Measurements from ENCODE around the gene PRPH. TPM values are rescaled to one million over a fixed set of nuclear protein-coding genes. Genes with fewer than 3 reads are reported as not detected.

Gene PRPH
- total and polyA plus RNA-seq, 2 donors from 2014 or later, result 0.71 to 2.7 TPM

DNA sequence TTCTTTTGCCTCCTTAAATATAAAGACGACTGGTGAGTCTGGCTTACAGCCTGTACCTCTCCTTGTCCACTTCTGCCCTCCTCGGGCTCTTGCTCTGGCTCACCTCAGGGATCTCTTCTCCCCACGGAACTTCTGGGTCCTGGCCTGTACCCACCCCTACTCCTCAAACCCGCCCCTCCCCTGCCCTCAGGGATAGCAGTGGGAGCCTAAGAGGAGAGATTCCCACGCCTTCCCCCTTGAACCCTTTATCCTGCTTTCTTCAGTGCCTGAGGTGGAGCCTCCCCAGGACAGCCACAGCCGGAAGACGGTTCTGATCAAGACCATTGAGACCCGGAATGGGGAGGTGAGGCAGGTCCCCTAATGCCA, 2.7 kb downstream of the PRPH start:
- peaks cover 0 to 15% (median 0%) of the 10 kb centered on the region in 3 donors for H3K4me1 ChIP-seq (ENCODE audit: control insufficient read depth in 2 of 3, insufficient read depth in 2 of 3, low read depth in 1 of 3, low read length in 3 of 3)
- intact Hi-C loops (cut with DNase I), result no loop called here
- FAIRE-seq (no peak), DNase-seq (no peak)
- TF ChIP-seq, protein P1, sequence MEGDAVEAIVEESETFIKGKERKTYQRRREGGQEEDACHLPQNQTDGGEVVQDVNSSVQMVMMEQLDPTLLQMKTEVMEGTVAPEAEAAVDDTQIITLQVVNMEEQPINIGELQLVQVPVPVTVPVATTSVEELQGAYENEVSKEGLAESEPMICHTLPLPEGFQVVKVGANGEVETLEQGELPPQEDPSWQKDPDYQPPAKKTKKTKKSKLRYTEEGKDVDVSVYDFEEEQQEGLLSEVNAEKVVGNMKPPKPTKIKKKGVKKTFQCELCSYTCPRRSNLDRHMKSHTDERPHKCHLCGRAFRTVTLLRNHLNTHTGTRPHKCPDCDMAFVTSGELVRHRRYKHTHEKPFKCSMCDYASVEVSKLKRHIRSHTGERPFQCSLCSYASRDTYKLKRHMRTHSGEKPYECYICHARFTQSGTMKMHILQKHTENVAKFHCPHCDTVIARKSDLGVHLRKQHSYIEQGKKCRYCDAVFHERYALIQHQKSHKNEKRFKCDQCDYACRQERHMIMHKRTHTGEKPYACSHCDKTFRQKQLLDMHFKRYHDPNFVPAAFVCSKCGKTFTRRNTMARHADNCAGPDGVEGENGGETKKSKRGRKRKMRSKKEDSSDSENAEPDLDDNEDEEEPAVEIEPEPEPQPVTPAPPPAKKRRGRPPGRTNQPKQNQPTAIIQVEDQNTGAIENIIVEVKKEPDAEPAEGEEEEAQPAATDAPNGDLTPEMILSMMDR (IDR thresholded peaks at IDR 0.05; ENCODE audit: borderline replicate concordance, extremely low read depth, insufficient read depth), result no peak
- peaks cover 30% of the 10 kb centered on the region for H3K27me3 ChIP-seq (ENCODE audit: control insufficient read depth, insufficient read depth, low read length)
- H3K9me3 ChIP-seq (ENCODE audit: control insufficient read depth in 2 of 3, insufficient read depth in 1 of 3, low read length in 3 of 3), result no peaks in the 10 kb centered on the region
- H3K9ac ChIP-seq (ENCODE audit: low read length in 3 of 3), result no peak overlapping the region
- H3K36me3 ChIP-seq (ENCODE audit: control insufficient read depth in 2 of 3, insufficient read depth in 3 of 3, low read length in 3 of 3), result no peaks in the 10 kb centered on the region
- H3K27ac ChIP-seq (ENCODE audit: low read depth in 2 of 2, low read length in 2 of 2), result no peak overlapping the region
- H3K4me3 ChIP-seq (ENCODE audit: low read length in 3 of 3), result no peak overlapping the region

DNA sequence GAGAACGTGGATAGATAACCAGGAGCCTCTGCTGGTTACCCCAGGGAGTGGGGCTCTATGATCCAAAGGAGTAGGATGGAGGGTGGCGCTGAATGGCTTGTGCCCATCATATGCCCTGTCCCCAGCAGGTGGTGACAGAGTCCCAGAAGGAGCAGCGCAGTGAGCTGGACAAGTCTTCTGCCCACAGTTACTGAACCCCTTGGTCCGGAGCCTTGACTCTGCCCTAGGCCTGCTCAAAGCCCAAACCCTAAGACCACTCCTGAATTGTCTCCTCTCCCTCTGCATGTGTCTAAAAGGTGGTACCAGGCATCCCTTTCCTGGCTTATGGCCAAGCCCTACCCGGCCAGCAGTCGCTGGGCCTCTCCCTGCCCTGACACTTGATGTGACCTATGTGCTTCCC, 3.2 kb downstream of the PRPH start:
- H3K27me3 ChIP-seq (ENCODE audit: control insufficient read depth, insufficient read depth, low read length), result peaks cover 33% of the 10 kb centered on the region
- TF ChIP-seq, protein P1 (IDR thresholded peaks at IDR 0.05; ENCODE audit: borderline replicate concordance, extremely low read depth, insufficient read depth), result no peak
- intact Hi-C loops (cut with DNase I), result no loop called here

DNA sequence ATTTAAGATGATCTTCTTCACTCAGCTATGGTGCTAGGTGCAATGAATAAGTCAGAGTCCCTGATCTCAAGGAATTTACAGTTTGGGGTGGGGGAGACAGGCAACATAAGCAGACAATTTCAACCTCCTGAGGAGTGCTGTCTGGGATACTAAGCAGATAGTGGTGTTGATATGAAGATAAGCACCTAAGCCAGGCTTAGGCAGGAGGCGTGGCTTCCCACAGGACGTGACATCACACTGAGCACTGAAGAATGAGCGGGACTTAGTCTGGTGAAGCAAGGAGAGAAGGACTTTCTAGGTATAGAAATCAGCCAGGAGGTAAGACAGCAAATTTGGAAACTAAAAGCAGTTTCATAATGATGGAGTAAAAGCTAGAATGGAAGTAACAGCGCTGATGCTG, 6.8 kb downstream of the PRPH start:
- no peak overlapping the region for H3K27ac ChIP-seq (ENCODE audit: low read depth in 2 of 2, low read length in 2 of 2)
- H3K4me1 ChIP-seq (ENCODE audit: control insufficient read depth in 2 of 3, insufficient read depth in 2 of 3, low read depth in 1 of 3, low read length in 3 of 3), result peaks cover 0 to 6% (median 0%) of the 10 kb centered on the region in 3 donors
- TF ChIP-seq, protein P1 (IDR thresholded peaks at IDR 0.05; ENCODE audit: borderline replicate concordance, extremely low read depth, insufficient read depth), result no peak
- DNase-seq (no peak), FAIRE-seq (no peak)
- no peak overlapping the region for H3K9ac ChIP-seq (ENCODE audit: low read length in 3 of 3)
- no peaks in the 10 kb centered on the region for H3K9me3 ChIP-seq (ENCODE audit: control insufficient read depth in 2 of 3, insufficient read depth in 1 of 3, low read length in 3 of 3)
- intact Hi-C loops (cut with DNase I), result no loop called here
- H3K4me3 ChIP-seq (ENCODE audit: low read length in 3 of 3), result no peak overlapping the region
- H3K36me3 ChIP-seq (ENCODE audit: control insufficient read depth in 2 of 3, insufficient read depth in 3 of 3, low read length in 3 of 3), result no peaks in the 10 kb centered on the region
- peaks cover 19% of the 10 kb centered on the region for H3K27me3 ChIP-seq (ENCODE audit: control insufficient read depth, insufficient read depth, low read length)

More for the DNA sequence above, 3.2 kb downstream of the PRPH start:
- FAIRE-seq (no peak), DNase-seq (no peak)
- no peak overlapping the region for H3K27ac ChIP-seq (ENCODE audit: low read depth in 2 of 2, low read length in 2 of 2)
- no peak overlapping the region for H3K9ac ChIP-seq (ENCODE audit: low read length in 3 of 3)
- H3K36me3 ChIP-seq (ENCODE audit: control insufficient read depth in 2 of 3, insufficient read depth in 3 of 3, low read length in 3 of 3), result no peaks in the 10 kb centered on the region
- H3K9me3 ChIP-seq (ENCODE audit: control insufficient read depth in 2 of 3, insufficient read depth in 1 of 3, low read length in 3 of 3), result no peaks in the 10 kb centered on the region
- H3K4me3 ChIP-seq (ENCODE audit: low read length in 3 of 3), result no peak overlapping the region
- peaks cover 0 to 15% (median 0%) of the 10 kb centered on the region in 3 donors for H3K4me1 ChIP-seq (ENCODE audit: control insufficient read depth in 2 of 3, insufficient read depth in 2 of 3, low read depth in 1 of 3, low read length in 3 of 3)

DNA sequence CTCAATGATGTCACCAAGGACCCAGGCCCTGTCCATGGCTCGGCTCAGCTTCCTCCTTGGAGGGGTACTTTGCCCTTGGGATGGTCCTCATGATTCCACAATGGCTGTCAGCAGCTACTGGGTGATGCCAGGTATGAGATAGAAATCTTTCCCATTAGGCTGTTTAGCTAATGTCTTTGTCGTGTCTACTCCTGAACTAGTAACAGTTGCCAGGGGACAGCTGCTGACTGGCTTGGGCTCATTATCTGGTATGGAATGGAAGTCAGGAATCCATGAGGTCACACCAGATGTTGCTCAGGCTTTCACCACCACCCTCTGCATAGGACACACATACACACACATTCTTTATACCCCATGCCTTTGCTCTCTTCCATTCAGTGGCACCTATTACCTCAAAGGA, 9.2 kb downstream of the PRPH start:
- intact Hi-C loops (cut with DNase I), result no loop called here
- H3K36me3 ChIP-seq (ENCODE audit: control insufficient read depth in 2 of 3, insufficient read depth in 3 of 3, low read length in 3 of 3), result no peaks in the 10 kb centered on the region
- TF ChIP-seq, protein P1 (IDR thresholded peaks at IDR 0.05; ENCODE audit: borderline replicate concordance, extremely low read depth, insufficient read depth), result no peak
- H3K4me3 ChIP-seq (ENCODE audit: low read length in 3 of 3), result no peak overlapping the region
- no peak for DNase-seq
- no peak overlapping the region for H3K27ac ChIP-seq (ENCODE audit: low read depth in 2 of 2, low read length in 2 of 2)
- no peaks in the 10 kb centered on the region for H3K9me3 ChIP-seq (ENCODE audit: control insufficient read depth in 2 of 3, insufficient read depth in 1 of 3, low read length in 3 of 3)
- peaks cover 3% of the 10 kb centered on the region for H3K27me3 ChIP-seq (ENCODE audit: control insufficient read depth, insufficient read depth, low read length)
- H3K4me1 ChIP-seq (ENCODE audit: control insufficient read depth in 2 of 3, insufficient read depth in 2 of 3, low read depth in 1 of 3, low read length in 3 of 3), result no peaks in the 10 kb centered on the region
- H3K9ac ChIP-seq (ENCODE audit: low read length in 3 of 3), result no peak overlapping the region
- no peak for FAIRE-seq
